ENCODE data around the gene TULP4. TPM values are rescaled to one million over a fixed set of nuclear protein-coding genes. Genes with fewer than 3 reads are reported as not detected.

TULP4 gene
- total and polyA plus RNA-seq, 8 donors: 1.7 to 237 (median 54.3) TPM

- 88 to 99% (median 94%) methylated on average over 7 of the region's 7 CpGs for WGBS, 5 donors
- intact Hi-C loops (cut with DNase I; ENCODE audit: low total_unique reads): no loop called here
- H3K36me3 ChIP-seq: peaks cover 0 to 29% (median 19%) of the 10 kb centered on the region in 4 donors
These were observed 103.4 kb downstream of the TULP4 start for GRCh38 chr6:158415666-158416065.

GRCh38 chr6:158416883-158417759 is 104.9 kb downstream of the TULP4 start:
- no peaks in the 10 kb centered on the region for H3K4me1 ChIP-seq
- H3K4me3 ChIP-seq: no peak overlapping the region
- TF ChIP-seq EP300 (IDR thresholded peaks at IDR 0.05): no peak
- no peak for TF ChIP-seq POLR2A (IDR thresholded peaks at IDR 0.05)
- TF ChIP-seq POLR2AphosphoS5 (IDR thresholded peaks at IDR 0.05): no peak
- TF ChIP-seq CTCF (IDR thresholded peaks at IDR 0.05): no peak
- no peaks in the 10 kb centered on the region for H3K27me3 ChIP-seq
- no peaks in the 10 kb centered on the region for H3K9me3 ChIP-seq
- H3K27ac ChIP-seq: no peak overlapping the region
- DNase-seq: no peak
- H3K36me3 ChIP-seq: peaks cover 0 to 29% (median 19%) of the 10 kb centered on the region in 4 donors
- 73 to 82% (median 80%) methylated on average over 4 of the region's 4 CpGs for WGBS, 5 donors
- intact Hi-C loops (cut with DNase I; ENCODE audit: low total_unique reads): no loop called here

More at GRCh38 chr6:158415666-158416065, 103.4 kb downstream of the TULP4 start:
- Histone ChIP-seq H3K27ac (no peak overlapping the region), H3K4me1 (peaks cover 0 to 2% (median 0%) of the 10 kb centered on the region in 4 donors), H3K4me3 (no peak overlapping the region), H3K27me3 (no peaks in the 10 kb centered on the region), H3K9me3 (no peaks in the 10 kb centered on the region)
- no peak for DNase-seq
- no peak for TF ChIP-seq CTCF (IDR thresholded peaks at IDR 0.05)
- TF ChIP-seq POLR2A (IDR thresholded peaks at IDR 0.05): no peak
- TF ChIP-seq EP300 (IDR thresholded peaks at IDR 0.05): no peak
- TF ChIP-seq POLR2AphosphoS5 (IDR thresholded peaks at IDR 0.05): no peak

- no peak for TF ChIP-seq CTCF (IDR thresholded peaks at IDR 0.05)
- TF ChIP-seq POLR2A (IDR thresholded peaks at IDR 0.05): no peak
- no peak for TF ChIP-seq POLR2AphosphoS5 (IDR thresholded peaks at IDR 0.05)
- TF ChIP-seq EP300 (IDR thresholded peaks at IDR 0.05): no peak
- no peaks in the 10 kb centered on the region for H3K9me3 ChIP-seq
- WGBS, 5 donors: 45 to 64% (median 57%) methylated on average over 1 of the region's 1 CpG
- no peaks in the 10 kb centered on the region for H3K4me1 ChIP-seq
- H3K36me3 ChIP-seq: peaks cover 0 to 29% (median 18%) of the 10 kb centered on the region in 4 donors
- H3K27ac ChIP-seq: no peak overlapping the region
- no peak for DNase-seq
- intact Hi-C loops (cut with DNase I; ENCODE audit: low total_unique reads): no loop called here
- H3K4me3 ChIP-seq: no peak overlapping the region
- H3K27me3 ChIP-seq: no peaks in the 10 kb centered on the region
These were observed 105.5 kb downstream of the TULP4 start for GRCh38 chr6:158417760-158418098.

GRCh38 chr6:158418501-158418900 is 106.2 kb downstream of the TULP4 start:
- Histone ChIP-seq H3K4me3 (no peak overlapping the region), H3K27ac (no peak overlapping the region), H3K4me1 (no peaks in the 10 kb centered on the region), H3K36me3 (peaks cover 0 to 23% (median 11%) of the 10 kb centered on the region in 4 donors), H3K27me3 (no peaks in the 10 kb centered on the region), H3K9me3 (no peaks in the 10 kb centered on the region)
- no peak for TF ChIP-seq POLR2AphosphoS5 (IDR thresholded peaks at IDR 0.05)
- TF ChIP-seq EP300 (IDR thresholded peaks at IDR 0.05): no peak
- no peak for TF ChIP-seq CTCF (IDR thresholded peaks at IDR 0.05)
- TF ChIP-seq POLR2A (IDR thresholded peaks at IDR 0.05): no peak
- WGBS, 5 donors: 92 to 100% (median 94%) methylated on average over 2 of the region's 2 CpGs
- intact Hi-C loops (cut with DNase I; ENCODE audit: low total_unique reads): no loop called here
- no peak for DNase-seq
